Stimulated activated naive B cell treated with anti-CD40 and anti-IgM and Interleukin-4, amounts not matched to agents 10 μg/mL and 1 μg/mL and 100 μg/mL, for 72 hours (primary cell): Measurements from ENCODE around the gene PSORS1C2.
"Not testable (repeated sequence)": the region's sequence is repeated elsewhere in the genome, so short reads cannot be mapped to it uniquely, and the experiment has no call there.

Experiments used
- ATAC-seq, 2 donors: fragments of 150-1000 bp; cut with Tn5 transposase; replicated peaks; 2 replicates each; pipeline ENCODE4 v1.10.0; 2021; ENCODE audit warnings: moderate library complexity in 1 of 2
- DNase-seq: peaks from one replicate; pipeline ENCODE4 v3.0.0; 2021
- H3K27ac Mint-ChIP-seq: one replicate; pipeline ENCODE4 v1.8.0; 2022; ENCODE audit warnings: mild to moderate bottlenecking, mixed read lengths
- H3K27me3 Mint-ChIP-seq, 2 donors: one replicate each; pipeline ENCODE4 v1.8.0; 2022; ENCODE audit warnings: mixed read lengths in 2 of 2
- H3K36me3 Mint-ChIP-seq, 2 donors: one replicate each; pipeline ENCODE4 v1.8.0; 2022; ENCODE audit warnings: mixed read lengths in 2 of 2, mild to moderate bottlenecking in 1 of 2
- H3K4me1 Mint-ChIP-seq, 2 donors: one replicate each; pipeline ENCODE4 v1.8.0; 2022; ENCODE audit warnings: mixed read lengths in 2 of 2, mild to moderate bottlenecking in 1 of 2
- H3K4me3 Mint-ChIP-seq, 2 donors: one replicate each; pipeline ENCODE4 v1.8.0; 2022; ENCODE audit warnings: mild to moderate bottlenecking in 2 of 2, mixed read lengths in 2 of 2, moderate library complexity in 1 of 2
- H3K9me3 Mint-ChIP-seq, 2 donors: one replicate each; pipeline ENCODE4 v1.8.0; 2022; ENCODE audit warnings: mixed read lengths in 2 of 2, mild to moderate bottlenecking in 1 of 2

The PSORS1C2 gene

GRCh38 chr6:31171931-31172905 lies 33.4 kb upstream of the PSORS1C2 start:
- Mint-ChIP-seq H3K27me3 (no peaks in the 10 kb centered on the region), H3K36me3 (no peaks in the 10 kb centered on the region), H3K4me1 (no peaks in the 10 kb centered on the region), H3K27ac (no peak overlapping the region), H3K4me3 (no peak overlapping the region), H3K9me3 (no peaks in the 10 kb centered on the region)
- DNase-seq (no peak), ATAC-seq (no peak)

- Mint-ChIP-seq H3K36me3 (no peaks in the 10 kb centered on the region), H3K27me3 (no peaks in the 10 kb centered on the region), H3K4me3 (no peak overlapping the region), H3K27ac (no peak overlapping the region), H3K4me1 (peaks cover under 1 to 1% of the 10 kb centered on the region in 2 donors), H3K9me3 (no peaks in the 10 kb centered on the region)
- ATAC-seq (no peak), DNase-seq (no peak)
These were observed 32.3 kb upstream of the PSORS1C2 start for GRCh38 chr6:31170987-31171671.

GRCh38 chr6:31170600-31170881 lies 31.7 kb upstream of the PSORS1C2 start, which contains the start of gene POU5F1:
TSS of gene POU5F1 (minus strand) at chr6:31170682. CDS start at chr6:31170620, 62 bp downstream.
- no peak for DNase-seq
- Mint-ChIP-seq H3K4me1 (peaks cover 1 to 5% of the 10 kb centered on the region in 2 donors), H3K27me3 (no peaks in the 10 kb centered on the region), H3K36me3 (no peaks in the 10 kb centered on the region), H3K27ac (no peak within 1 kb of the TSS), H3K4me3 (peak within 1 kb of the TSS in 1 of 2 donors; percentile 41), H3K9me3 (no peaks in the 10 kb centered on the region)
- ATAC-seq, result no peak

- H3K27ac Mint-ChIP-seq, ATAC-seq, H3K36me3 Mint-ChIP-seq, DNase-seq, H3K9me3 Mint-ChIP-seq, H3K4me3 Mint-ChIP-seq, H3K27me3 Mint-ChIP-seq: not testable (repeated sequence)
- peaks cover 4 to 10% of the 10 kb centered on the region in 2 donors for H3K4me1 Mint-ChIP-seq
These were observed 31.2 kb upstream of the PSORS1C2 start for GRCh38 chr6:31169858-31170599.

GRCh38 chr6:31169123-31169857 lies 30.4 kb upstream of the PSORS1C2 start:
- no peaks in the 10 kb centered on the region for H3K36me3 Mint-ChIP-seq
- no peaks in the 10 kb centered on the region for H3K9me3 Mint-ChIP-seq
- H3K27me3 Mint-ChIP-seq, result no peaks in the 10 kb centered on the region
- no peak overlapping the region for H3K27ac Mint-ChIP-seq
- no peak overlapping the region for H3K4me3 Mint-ChIP-seq
- no peak for DNase-seq
- ATAC-seq, result no peak
- peaks cover 8 to 15% of the 10 kb centered on the region in 2 donors for H3K4me1 Mint-ChIP-seq

GRCh38 chr6:31168606-31169005 lies 29.7 kb upstream of the PSORS1C2 start:
- ATAC-seq, result no peak
- Mint-ChIP-seq H3K27ac (no peak overlapping the region), H3K9me3 (no peaks in the 10 kb centered on the region), H3K4me3 (no peak overlapping the region), H3K36me3 (peaks cover 0 to 2% of the 10 kb centered on the region in 2 donors), H3K4me1 (peaks cover 10 to 18% of the 10 kb centered on the region in 2 donors), H3K27me3 (no peaks in the 10 kb centered on the region)
- DNase-seq, result no peak

GRCh38 chr6:31165986-31166385 lies 27.1 kb upstream of the PSORS1C2 start:
- H3K36me3 Mint-ChIP-seq, result peaks cover 5 to 23% of the 10 kb centered on the region in 2 donors
- no peaks in the 10 kb centered on the region for H3K27me3 Mint-ChIP-seq
- peaks cover 16 to 31% of the 10 kb centered on the region in 2 donors for H3K4me1 Mint-ChIP-seq
- H3K27ac Mint-ChIP-seq, result peak overlapping the region; percentile 1
- DNase-seq (no peak), ATAC-seq (no peak)
- no peak overlapping the region for H3K4me3 Mint-ChIP-seq
- no peaks in the 10 kb centered on the region for H3K9me3 Mint-ChIP-seq

GRCh38 chr6:31165064-31165832 lies 26.4 kb upstream of the PSORS1C2 start:
- not testable (repeated sequence) for H3K27me3 Mint-ChIP-seq, H3K9me3 Mint-ChIP-seq, DNase-seq
- Mint-ChIP-seq H3K27ac (peak overlapping the region; percentile 44), H3K36me3 (peaks cover 9 to 23% of the 10 kb centered on the region in 2 donors), H3K4me1 (peaks cover 16 to 31% of the 10 kb centered on the region in 2 donors), H3K4me3 (peak overlapping the region in 1 of 2 donors; percentile 42)
- ATAC-seq, result peak; percentile 61 to 78

GRCh38 chr6:31164475-31165063 lies 25.7 kb upstream of the PSORS1C2 start:
- ATAC-seq, H3K9me3 Mint-ChIP-seq, DNase-seq, H3K27me3 Mint-ChIP-seq, H3K4me3 Mint-ChIP-seq: not testable (repeated sequence)
- peaks cover 16 to 32% of the 10 kb centered on the region in 2 donors for H3K4me1 Mint-ChIP-seq
- peaks cover 9 to 23% of the 10 kb centered on the region in 2 donors for H3K36me3 Mint-ChIP-seq
- peak overlapping the region; percentile 44 for H3K27ac Mint-ChIP-seq

- H3K36me3 Mint-ChIP-seq, result peaks cover 13 to 23% of the 10 kb centered on the region in 2 donors
- H3K4me3 Mint-ChIP-seq, result no peak overlapping the region
- DNase-seq (no peak), ATAC-seq (no peak)
- H3K4me1 Mint-ChIP-seq, result peaks cover 19 to 38% of the 10 kb centered on the region in 2 donors
- H3K27ac Mint-ChIP-seq, result no peak overlapping the region
- no peaks in the 10 kb centered on the region for H3K27me3 Mint-ChIP-seq
- H3K9me3 Mint-ChIP-seq, result no peaks in the 10 kb centered on the region
These were observed 25.1 kb upstream of the PSORS1C2 start for GRCh38 chr6:31163922-31164321.

- peaks cover 25 to 51% of the 10 kb centered on the region in 2 donors for H3K4me1 Mint-ChIP-seq
- no peak for DNase-seq
- ATAC-seq, result no peak
- no peaks in the 10 kb centered on the region for H3K9me3 Mint-ChIP-seq
- H3K27me3 Mint-ChIP-seq, result no peaks in the 10 kb centered on the region
- H3K4me3 Mint-ChIP-seq, result no peak overlapping the region
- H3K27ac Mint-ChIP-seq, result peak overlapping the region; percentile 31
- H3K36me3 Mint-ChIP-seq, result peaks cover 13 to 23% of the 10 kb centered on the region in 2 donors
These were observed 23.7 kb upstream of the PSORS1C2 start for GRCh38 chr6:31162463-31163165.
